Mesendoderm (in vitro differentiated cells): Measurements from ENCODE around the gene MYO3A. TPM values are rescaled to one million over a fixed set of nuclear protein-coding genes. Genes with fewer than 3 reads are reported as not detected.
A peak's percentile ranks its signal among the peaks of the same experiment; 100 is the strongest.

Experiments
- DNase-seq: peaks from one replicate; pipeline ENCODE4 v3.0.0; 2013
- H2AK5ac ChIP-seq: 2 replicates; pipeline ENCODE4 v1.6.1; 2013; ENCODE audit warnings: low read length, inconsistent platforms
- H2BK120ac ChIP-seq: 2 replicates; pipeline ENCODE4 v1.6.1; 2013; ENCODE audit warnings: low read depth, mild to moderate bottlenecking, low read length, moderate library complexity, mixed read lengths
- H2BK15ac ChIP-seq: replicated peaks from 2 replicates; pipeline ENCODE4 v1.6.1; 2013; ENCODE audit warnings: low read depth, mild to moderate bottlenecking, moderate library complexity
- H2BK5ac ChIP-seq: 2 replicates; pipeline ENCODE4 v1.6.1; 2013; ENCODE audit warnings: low read length, inconsistent platforms
- H3K18ac ChIP-seq: 2 replicates; pipeline ENCODE4 v1.6.1; 2013; ENCODE audit warnings: mild to moderate bottlenecking, low read length, mixed read lengths
- H3K23ac ChIP-seq: one replicate; pipeline ENCODE4 v1.6.1; 2013; ENCODE audit warnings: low read length
- H3K27ac ChIP-seq: 2 replicates; pipeline ENCODE4 v1.5.1; 2013; ENCODE audit warnings: low read depth, mild to moderate bottlenecking, inconsistent platforms, low read length, moderate library complexity
- H3K27me3 ChIP-seq: 2 replicates; pipeline ENCODE4 v1.6.1; 2013; ENCODE audit warnings: low read length, control low read depth, mild to moderate bottlenecking, inconsistent platforms; ENCODE audit not compliant: insufficient read depth, poor library complexity
- H3K36me3 ChIP-seq: 2 replicates; pipeline ENCODE4 v1.6.1; 2013; ENCODE audit warnings: low read length, inconsistent platforms; ENCODE audit not compliant: control insufficient read depth, insufficient read depth
- H3K4ac ChIP-seq: one replicate; pipeline ENCODE4 v1.6.1; 2013; ENCODE audit warnings: low read depth, mild to moderate bottlenecking, low read length, moderate library complexity
- H3K4me1 ChIP-seq: 2 replicates; pipeline ENCODE4 v1.6.1; 2013; ENCODE audit warnings: low read depth, low read length, inconsistent platforms; ENCODE audit not compliant: control insufficient read depth
- H3K4me2 ChIP-seq: 2 replicates; pipeline ENCODE4 v1.6.1; 2013; ENCODE audit warnings: low read length
- H3K4me3 ChIP-seq: 2 replicates; pipeline ENCODE4 v1.5.1; 2013; ENCODE audit warnings: mild to moderate bottlenecking, low read length
- H3K56ac ChIP-seq: one replicate; pipeline ENCODE4 v1.6.1; 2013; ENCODE audit warnings: low read length
- H3K79me1 ChIP-seq: 2 replicates; pipeline ENCODE4 v1.6.1; 2013; ENCODE audit warnings: low read length, inconsistent platforms
- H3K79me2 ChIP-seq: 2 replicates; pipeline ENCODE4 v1.6.1; 2013; ENCODE audit warnings: mild to moderate bottlenecking, low read length; ENCODE audit not compliant: control insufficient read depth, insufficient read depth
- H3K9ac ChIP-seq: 2 replicates; pipeline ENCODE4 v1.6.1; 2013; ENCODE audit warnings: low read length, inconsistent platforms
- H4K5ac ChIP-seq: one replicate; pipeline ENCODE4 v1.6.1; 2013; ENCODE audit warnings: low read length
- H4K8ac ChIP-seq: one replicate; pipeline ENCODE4 v1.6.1; 2013; ENCODE audit warnings: low read depth, mild to moderate bottlenecking, control low read depth, low read length, moderate library complexity
- WGBS: extraction: QIAGEN DNeasy Blood & Tissue Kit; methylation state at CpG from one replicate; pipeline ENCODE4 v1.1.7; 2013; ENCODE audit warnings: low lambda C conversion rate, missing lambda C conversion rate; ENCODE audit not compliant: insufficient coverage; ENCODE audit errors: extremely low coverage; 5-methylcytosine and 5-hydroxymethylcytosine counted together
- polyA plus RNA-seq, 2 experiments: library from polyadenylated mRNA; stranded (reverse); fragments of 200-250 nt; gene quantifications; one replicate each; pipeline ENCODE4 v1.2.3, GENCODE V29; 2013

The MYO3A gene, protein sequence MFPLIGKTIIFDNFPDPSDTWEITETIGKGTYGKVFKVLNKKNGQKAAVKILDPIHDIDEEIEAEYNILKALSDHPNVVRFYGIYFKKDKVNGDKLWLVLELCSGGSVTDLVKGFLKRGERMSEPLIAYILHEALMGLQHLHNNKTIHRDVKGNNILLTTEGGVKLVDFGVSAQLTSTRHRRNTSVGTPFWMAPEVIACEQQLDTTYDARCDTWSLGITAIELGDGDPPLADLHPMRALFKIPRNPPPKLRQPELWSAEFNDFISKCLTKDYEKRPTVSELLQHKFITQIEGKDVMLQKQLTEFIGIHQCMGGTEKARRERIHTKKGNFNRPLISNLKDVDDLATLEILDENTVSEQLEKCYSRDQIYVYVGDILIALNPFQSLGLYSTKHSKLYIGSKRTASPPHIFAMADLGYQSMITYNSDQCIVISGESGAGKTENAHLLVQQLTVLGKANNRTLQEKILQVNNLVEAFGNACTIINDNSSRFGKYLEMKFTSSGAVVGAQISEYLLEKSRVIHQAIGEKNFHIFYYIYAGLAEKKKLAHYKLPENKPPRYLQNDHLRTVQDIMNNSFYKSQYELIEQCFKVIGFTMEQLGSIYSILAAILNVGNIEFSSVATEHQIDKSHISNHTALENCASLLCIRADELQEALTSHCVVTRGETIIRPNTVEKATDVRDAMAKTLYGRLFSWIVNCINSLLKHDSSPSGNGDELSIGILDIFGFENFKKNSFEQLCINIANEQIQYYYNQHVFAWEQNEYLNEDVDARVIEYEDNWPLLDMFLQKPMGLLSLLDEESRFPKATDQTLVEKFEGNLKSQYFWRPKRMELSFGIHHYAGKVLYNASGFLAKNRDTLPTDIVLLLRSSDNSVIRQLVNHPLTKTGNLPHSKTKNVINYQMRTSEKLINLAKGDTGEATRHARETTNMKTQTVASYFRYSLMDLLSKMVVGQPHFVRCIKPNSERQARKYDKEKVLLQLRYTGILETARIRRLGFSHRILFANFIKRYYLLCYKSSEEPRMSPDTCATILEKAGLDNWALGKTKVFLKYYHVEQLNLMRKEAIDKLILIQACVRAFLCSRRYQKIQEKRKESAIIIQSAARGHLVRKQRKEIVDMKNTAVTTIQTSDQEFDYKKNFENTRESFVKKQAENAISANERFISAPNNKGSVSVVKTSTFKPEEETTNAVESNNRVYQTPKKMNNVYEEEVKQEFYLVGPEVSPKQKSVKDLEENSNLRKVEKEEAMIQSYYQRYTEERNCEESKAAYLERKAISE (N-terminal part only)
- polyA plus RNA-seq (2013, experiment 1 of 2): 2.8 TPM
- 3.2 TPM for polyA plus RNA-seq (2013, experiment 2 of 2)

DNA sequence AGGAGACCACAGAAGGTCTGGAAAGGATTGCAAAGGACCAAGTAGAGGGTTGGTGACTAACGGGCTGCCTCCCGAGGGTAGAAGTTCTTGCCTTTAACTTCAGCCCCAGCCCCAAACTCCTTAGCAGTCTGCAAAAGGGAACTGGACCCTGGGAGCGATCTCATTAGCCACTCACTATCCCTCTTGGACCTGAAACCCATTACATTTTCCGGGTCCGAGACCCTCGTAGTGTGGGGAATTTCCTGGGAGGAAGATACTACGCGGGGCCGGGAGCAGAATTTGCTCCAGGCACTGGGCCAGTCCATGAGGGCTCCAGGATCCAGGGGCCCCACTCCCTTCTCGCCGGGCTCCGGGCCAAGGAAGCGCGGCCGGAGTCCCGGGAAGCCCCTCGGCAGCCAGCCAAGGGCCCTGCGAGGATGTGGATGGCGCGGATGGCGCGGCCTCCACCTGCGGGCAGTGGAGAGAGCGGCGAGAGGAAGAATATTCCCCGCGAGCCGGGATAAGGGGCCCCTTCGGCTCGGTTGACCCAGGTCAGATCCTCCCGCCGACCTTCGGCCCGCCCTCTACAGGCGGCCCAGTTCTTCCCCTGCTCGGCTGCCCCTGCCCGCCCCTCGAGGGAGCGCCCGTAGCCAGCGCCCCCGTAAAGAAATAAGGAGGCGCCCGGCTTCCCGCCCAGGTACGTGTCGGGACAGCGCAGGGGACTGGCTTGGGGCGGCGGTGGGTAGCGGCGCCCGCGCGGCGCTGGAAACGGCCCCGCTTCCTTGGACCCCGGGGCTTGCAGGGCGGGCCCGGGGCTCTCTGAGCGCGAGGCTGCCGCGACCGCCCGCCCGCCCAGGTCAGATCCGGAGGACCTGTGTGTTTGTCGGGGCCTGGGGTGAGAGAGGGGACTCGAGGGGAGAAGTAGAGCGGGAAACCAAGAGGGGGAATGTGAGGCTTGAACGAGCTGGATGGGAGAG is at the start of gene MYO3A:
Gene MYO3A (plus strand): TSS at position 577 of the 956 bp plus-strand sequence. CDS start 17,882 bp downstream, outside the sequence.
- peaks cover 3% of the 10 kb centered on the region for H3K4me1 ChIP-seq
- peak within 1 kb of the TSS; percentile 86 for H4K5ac ChIP-seq
- no peaks in the 10 kb centered on the region for H3K27me3 ChIP-seq
- H3K79me1 ChIP-seq: peaks cover 1% of the 10 kb centered on the region
- peak within 1 kb of the TSS; percentile 84 for H3K4me3 ChIP-seq
- H3K27ac ChIP-seq: peak within 1 kb of the TSS; percentile 95
- peak within 1 kb of the TSS; percentile 99 for H3K9ac ChIP-seq
- H3K4me2 ChIP-seq: peak within 1 kb of the TSS; percentile 97
- H2BK120ac ChIP-seq: peak within 1 kb of the TSS; percentile 78
- peak within 1 kb of the TSS; percentile 99 for H3K56ac ChIP-seq
- H3K18ac ChIP-seq: peak within 1 kb of the TSS; percentile 100
- H2AK5ac ChIP-seq: peak within 1 kb of the TSS; percentile 34
- H3K36me3 ChIP-seq: no peaks in the 10 kb centered on the region
- H3K23ac ChIP-seq: peak within 1 kb of the TSS; percentile 94
- no peak within 1 kb of the TSS for H2BK15ac ChIP-seq
- peak within 1 kb of the TSS; percentile 76 for H3K4ac ChIP-seq
- peak within 1 kb of the TSS; percentile 97 for H4K8ac ChIP-seq
- H2BK5ac ChIP-seq: peak within 1 kb of the TSS; percentile 93
- no CpG with 5 or more reads among the region's 73 CpGs for WGBS
- DNase-seq: peak; percentile 83
- H3K79me2 ChIP-seq: no peaks in the 10 kb centered on the region

DNA sequence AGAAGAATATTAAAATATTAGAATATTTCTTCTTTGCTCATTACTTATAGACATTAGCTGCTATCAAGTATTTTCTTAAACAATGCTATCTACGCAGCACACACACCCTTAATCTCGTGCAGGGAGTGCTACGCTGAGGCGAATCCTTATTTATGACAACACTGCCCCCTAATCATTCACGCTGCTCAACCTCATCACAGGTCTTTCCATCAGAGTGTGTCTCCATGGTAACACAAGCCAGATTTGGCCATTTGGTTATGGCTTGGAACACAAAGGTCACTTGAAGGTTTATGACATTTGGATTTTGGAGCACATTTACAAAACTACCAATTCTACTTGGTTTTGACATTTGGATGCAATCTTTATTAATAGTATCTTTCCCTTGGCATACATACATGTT is 45.4 kb upstream of the MYO3A start:
- H3K4me1 ChIP-seq: no peaks in the 10 kb centered on the region

DNA sequence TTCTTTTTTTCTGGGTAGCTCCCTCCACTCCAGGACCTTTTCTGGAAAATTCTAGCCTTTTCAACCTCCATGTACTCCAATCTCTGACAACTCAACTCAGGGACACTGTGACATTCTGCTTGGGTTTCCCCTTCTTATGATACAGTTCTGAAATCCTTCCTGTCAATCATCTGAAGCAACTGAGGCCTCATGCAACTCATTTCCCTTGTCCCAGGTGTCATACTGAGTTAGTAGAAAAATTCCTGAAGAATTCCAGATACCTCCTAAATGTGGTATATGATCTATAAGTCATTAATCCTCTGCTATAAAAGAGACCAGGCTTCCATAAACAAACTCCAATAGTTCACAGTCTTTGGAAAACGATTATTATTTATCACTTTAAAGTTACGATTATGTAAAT is 43.0 kb upstream of the MYO3A start:
- Histone ChIP-seq H3K27ac (no peak overlapping the region), H3K4me1 (no peaks in the 10 kb centered on the region), H3K27me3 (no peaks in the 10 kb centered on the region), H3K4me3 (no peak overlapping the region), H2BK5ac (no peak overlapping the region), H3K79me2 (no peaks in the 10 kb centered on the region), H3K4me2 (no peak overlapping the region), H2BK120ac (no peak overlapping the region), H3K79me1 (no peaks in the 10 kb centered on the region), H2BK15ac (no peak overlapping the region), H3K56ac (no peak overlapping the region), H4K5ac (no peak overlapping the region), H3K9ac (no peak overlapping the region), H2AK5ac (no peak overlapping the region), H3K18ac (no peak overlapping the region), H3K4ac (no peak overlapping the region), H3K36me3 (no peaks in the 10 kb centered on the region), H3K23ac (no peak overlapping the region), H4K8ac (no peak overlapping the region)
- DNase-seq: no peak
- WGBS: no CpG with 5 or more reads among the region's 2 CpGs

More for the DNA sequence above, 45.4 kb upstream of the MYO3A start:
- Histone ChIP-seq H3K79me2 (no peaks in the 10 kb centered on the region), H4K8ac (no peak overlapping the region), H2AK5ac (no peak overlapping the region), H3K79me1 (no peaks in the 10 kb centered on the region), H3K4me3 (no peak overlapping the region), H3K23ac (no peak overlapping the region), H4K5ac (no peak overlapping the region), H2BK5ac (no peak overlapping the region), H3K9ac (no peak overlapping the region), H3K36me3 (no peaks in the 10 kb centered on the region), H3K27me3 (no peaks in the 10 kb centered on the region), H3K27ac (no peak overlapping the region), H2BK15ac (no peak overlapping the region), H3K4me2 (no peak overlapping the region), H3K56ac (no peak overlapping the region), H3K18ac (no peak overlapping the region), H2BK120ac (no peak overlapping the region), H3K4ac (no peak overlapping the region)
- WGBS: no CpG with 5 or more reads among the region's 5 CpGs
- DNase-seq: peak; percentile 64

DNA sequence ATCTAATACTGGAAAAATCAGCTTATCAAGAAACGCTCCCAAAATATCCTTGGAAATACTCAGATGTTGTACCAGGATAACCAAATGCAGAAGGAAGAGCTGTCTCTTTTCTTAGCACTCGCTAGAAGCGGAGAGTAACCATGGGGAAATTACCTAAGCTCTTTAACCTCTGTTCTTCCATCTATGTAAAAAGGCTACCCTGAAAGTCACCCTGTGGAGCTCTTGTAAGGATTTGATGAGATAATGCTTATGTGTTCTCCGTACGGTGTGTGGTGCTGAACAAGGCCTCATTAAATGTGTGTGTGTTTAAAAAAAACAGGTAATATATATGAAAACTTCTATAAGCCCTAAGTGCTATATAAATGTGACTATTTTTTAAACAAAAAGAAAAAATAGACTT is 38.2 kb upstream of the MYO3A start:
- peak; percentile 79 for DNase-seq
- peak overlapping the region; percentile 15 for H3K27ac ChIP-seq

More for the DNA sequence above, 38.2 kb upstream of the MYO3A start:
- no peak overlapping the region for H2BK120ac ChIP-seq
- H3K4me1 ChIP-seq: peaks cover 14% of the 10 kb centered on the region
- H3K23ac ChIP-seq: no peak overlapping the region
- H3K79me2 ChIP-seq: no peaks in the 10 kb centered on the region
- H3K4me2 ChIP-seq: no peak overlapping the region
- H3K79me1 ChIP-seq: no peaks in the 10 kb centered on the region
- no peak overlapping the region for H2BK15ac ChIP-seq
- no peak overlapping the region for H3K4me3 ChIP-seq
- H2AK5ac ChIP-seq: no peak overlapping the region
- no CpG with 5 or more reads among the region's 5 CpGs for WGBS
- H3K56ac ChIP-seq: no peak overlapping the region
- H3K27me3 ChIP-seq: no peaks in the 10 kb centered on the region
- no peak overlapping the region for H4K8ac ChIP-seq
- H2BK5ac ChIP-seq: no peak overlapping the region
- no peak overlapping the region for H3K9ac ChIP-seq
- no peak overlapping the region for H4K5ac ChIP-seq
- no peak overlapping the region for H3K4ac ChIP-seq
- no peaks in the 10 kb centered on the region for H3K36me3 ChIP-seq
- peak overlapping the region; percentile 39 for H3K18ac ChIP-seq
